Suprapubic skin (tissue), 4 donors: Measurements from ENCODE around the gene SLC22A1. TPM values are rescaled to one million over a fixed set of nuclear protein-coding genes. Genes with fewer than 3 reads are reported as not detected.

ENCODE experiments used
- DNase-seq, 2 donors: peaks; one replicate each; pipeline ENCODE4 v3.0.0-alpha.2; 2019; ENCODE audit warnings: low spot score in 2 of 2
- H3K27ac ChIP-seq: fragments of 200-600 bp; sonication (generic); one replicate; pipeline ENCODE4 v1.5.1; 2019
- H3K27me3 ChIP-seq: fragments of 200-600 bp; sonication (generic); one replicate; pipeline ENCODE4 v1.5.1; 2019
- H3K36me3 ChIP-seq: fragments of 200-600 bp; sonication (generic); one replicate; pipeline ENCODE4 v1.5.1; 2019
- H3K4me1 ChIP-seq: fragments of 200-600 bp; sonication (generic); one replicate; pipeline ENCODE4 v1.5.1; 2019
- H3K4me3 ChIP-seq: fragments of 200-600 bp; sonication (generic); one replicate; pipeline ENCODE4 v1.5.1; 2019; ENCODE audit warnings: mild to moderate bottlenecking
- H3K9me3 ChIP-seq: fragments of 200-600 bp; sonication (generic); one replicate; pipeline ENCODE4 v1.5.1; 2019
- EP300 ChIP-seq: sonication (generic); formaldehyde crosslinking; IDR thresholded peaks from one replicate; pipeline ENCODE4 v1.6.1; 2017; ENCODE audit warnings: antibody characterized with exemption
- POLR2A ChIP-seq, 2 donors: fragments of 450-650 bp; IDR thresholded peaks; one replicate each; pipeline ENCODE4 v1.6.1; 2017; ENCODE audit warnings: antibody characterized with exemption in 2 of 2, mild to moderate bottlenecking in 2 of 2, moderate library complexity in 2 of 2
- POLR2AphosphoS5 ChIP-seq, 3 donors: sonication (generic); formaldehyde crosslinking; IDR thresholded peaks; one replicate each; pipeline ENCODE4 v1.6.1; 2017; ENCODE audit warnings: antibody characterized with exemption in 3 of 3
- WGBS: methylation state at CpG from one replicate; pipeline ENCODE4 v1.1.5; 2018; 5-methylcytosine and 5-hydroxymethylcytosine counted together
- total RNA-seq, 4 donors: library from RNA; depleted of rRNA; stranded (reverse); fragments of >200 nt; gene quantifications; one replicate each; pipeline ENCODE4 v1.1.0, GENCODE V29; 2016
- TF ChIP-seq, protein P1 (sequence below), 2 donors: fragments of 200-600 bp in 1 of 2; fragments of 450-650 bp in 1 of 2; sonication (generic) in 1 of 2; IDR thresholded peaks; one replicate each; pipeline ENCODE4 v1.5.1; 2016 to 2019; ENCODE audit warnings: antibody characterized with exemption in 2 of 2, mild to moderate bottlenecking in 1 of 2, moderate library complexity in 1 of 2

The SLC22A1 gene
- total RNA-seq, 4 donors from 2014 or later: 0.26 to 3.9 (median 3.3) TPM; not detected in 1

DNA sequence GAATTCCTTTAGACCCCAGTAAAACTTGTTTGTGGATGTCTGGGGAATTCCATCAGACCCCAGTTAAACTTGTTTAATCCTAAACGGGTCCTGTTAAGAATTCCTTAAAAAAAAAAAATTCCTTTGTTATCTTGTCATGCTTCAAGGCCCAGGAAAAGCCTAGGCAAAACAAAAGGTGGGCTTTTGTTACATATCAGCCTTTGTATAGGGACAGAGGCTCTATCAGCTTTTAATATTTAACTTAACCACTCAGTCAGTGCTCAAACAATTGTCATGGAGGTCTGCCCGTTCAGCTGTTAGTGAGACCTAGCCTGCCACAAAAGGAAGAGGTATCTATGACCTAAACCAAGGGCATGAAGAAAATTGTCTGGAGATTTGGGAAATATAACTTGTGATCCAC lies 53.1 kb downstream of the SLC22A1 start:
- Histone ChIP-seq H3K4me1 (no peaks in the 10 kb centered on the region), H3K9me3 (no peaks in the 10 kb centered on the region), H3K4me3 (no peak overlapping the region), H3K27me3 (no peaks in the 10 kb centered on the region), H3K36me3 (no peaks in the 10 kb centered on the region), H3K27ac (no peak overlapping the region)
- no peak for DNase-seq
- WGBS: 49% methylated on average over 2 of the region's 2 CpGs
- TF ChIP-seq POLR2AphosphoS5 (IDR thresholded peaks at IDR 0.05): no peak
- no peak for TF ChIP-seq POLR2A (IDR thresholded peaks at IDR 0.05)
- no peak for TF ChIP-seq EP300
- TF ChIP-seq, protein P1, sequence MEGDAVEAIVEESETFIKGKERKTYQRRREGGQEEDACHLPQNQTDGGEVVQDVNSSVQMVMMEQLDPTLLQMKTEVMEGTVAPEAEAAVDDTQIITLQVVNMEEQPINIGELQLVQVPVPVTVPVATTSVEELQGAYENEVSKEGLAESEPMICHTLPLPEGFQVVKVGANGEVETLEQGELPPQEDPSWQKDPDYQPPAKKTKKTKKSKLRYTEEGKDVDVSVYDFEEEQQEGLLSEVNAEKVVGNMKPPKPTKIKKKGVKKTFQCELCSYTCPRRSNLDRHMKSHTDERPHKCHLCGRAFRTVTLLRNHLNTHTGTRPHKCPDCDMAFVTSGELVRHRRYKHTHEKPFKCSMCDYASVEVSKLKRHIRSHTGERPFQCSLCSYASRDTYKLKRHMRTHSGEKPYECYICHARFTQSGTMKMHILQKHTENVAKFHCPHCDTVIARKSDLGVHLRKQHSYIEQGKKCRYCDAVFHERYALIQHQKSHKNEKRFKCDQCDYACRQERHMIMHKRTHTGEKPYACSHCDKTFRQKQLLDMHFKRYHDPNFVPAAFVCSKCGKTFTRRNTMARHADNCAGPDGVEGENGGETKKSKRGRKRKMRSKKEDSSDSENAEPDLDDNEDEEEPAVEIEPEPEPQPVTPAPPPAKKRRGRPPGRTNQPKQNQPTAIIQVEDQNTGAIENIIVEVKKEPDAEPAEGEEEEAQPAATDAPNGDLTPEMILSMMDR (IDR thresholded peaks at IDR 0.05): no peak

DNA sequence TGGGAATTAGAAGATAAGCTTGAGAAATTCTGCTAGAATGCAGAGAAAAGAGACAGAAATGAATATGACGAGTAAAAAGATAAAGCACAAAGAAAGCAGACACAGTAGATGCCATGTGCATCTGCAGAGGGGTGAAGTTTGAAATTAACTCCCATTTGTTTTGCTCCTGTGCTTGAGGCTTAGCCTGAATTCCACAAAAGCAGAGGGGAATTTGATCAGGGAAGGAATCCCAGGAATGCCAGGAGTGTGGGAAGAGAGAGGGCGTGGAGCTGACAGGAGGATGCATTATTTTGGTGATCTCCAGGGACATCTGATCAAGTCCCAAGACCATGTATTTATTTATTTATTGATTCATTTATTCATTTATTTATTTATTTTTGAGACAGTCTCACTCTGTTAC lies 55.6 kb downstream of the SLC22A1 start:
- H3K27ac ChIP-seq: no peak overlapping the region

DNA sequence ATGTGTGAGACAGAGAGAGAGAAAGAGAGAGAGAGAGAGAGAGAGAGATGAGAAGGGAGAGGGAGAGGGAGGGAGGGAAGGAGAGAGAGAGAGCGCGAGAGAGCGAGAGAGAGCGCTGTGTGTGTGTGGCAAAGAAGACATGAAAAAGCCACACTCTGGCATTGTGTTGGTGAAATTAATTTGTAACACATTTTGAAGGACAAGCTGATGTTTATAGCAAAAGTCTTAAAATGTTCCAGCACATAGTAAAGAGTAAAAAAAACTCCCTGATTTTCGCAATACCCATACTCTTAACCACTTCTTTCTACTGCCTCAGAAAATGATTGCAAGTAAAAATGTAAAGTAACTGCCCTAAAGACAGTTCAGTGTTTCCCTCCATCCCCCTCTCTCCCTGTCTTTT lies 56.7 kb downstream of the SLC22A1 start:
- H3K9me3 ChIP-seq: no peaks in the 10 kb centered on the region
- WGBS: 76% methylated on average over 5 of the region's 5 CpGs
- H3K27ac ChIP-seq: no peak overlapping the region
- no peaks in the 10 kb centered on the region for H3K27me3 ChIP-seq
- H3K36me3 ChIP-seq: no peaks in the 10 kb centered on the region
- no peak overlapping the region for H3K4me3 ChIP-seq
- DNase-seq: no peak
- no peaks in the 10 kb centered on the region for H3K4me1 ChIP-seq
- no peak for TF ChIP-seq POLR2AphosphoS5 (IDR thresholded peaks at IDR 0.05)
- TF ChIP-seq EP300: no peak
- TF ChIP-seq, protein P1 (IDR thresholded peaks at IDR 0.05): no peak
- TF ChIP-seq POLR2A (IDR thresholded peaks at IDR 0.05): no peak

More for the DNA sequence above, 55.6 kb downstream of the SLC22A1 start:
- H3K4me3 ChIP-seq: no peak overlapping the region
- WGBS: 58% methylated on average over 2 of the region's 2 CpGs
- H3K4me1 ChIP-seq: no peaks in the 10 kb centered on the region
- TF ChIP-seq, protein P1 (IDR thresholded peaks at IDR 0.05): no peak
- TF ChIP-seq EP300 (no peak), POLR2A (IDR thresholded peaks at IDR 0.05) (no peak), POLR2AphosphoS5 (IDR thresholded peaks at IDR 0.05) (no peak)
- no peaks in the 10 kb centered on the region for H3K36me3 ChIP-seq
- H3K9me3 ChIP-seq: no peaks in the 10 kb centered on the region
- DNase-seq: no peak
- H3K27me3 ChIP-seq: no peaks in the 10 kb centered on the region

DNA sequence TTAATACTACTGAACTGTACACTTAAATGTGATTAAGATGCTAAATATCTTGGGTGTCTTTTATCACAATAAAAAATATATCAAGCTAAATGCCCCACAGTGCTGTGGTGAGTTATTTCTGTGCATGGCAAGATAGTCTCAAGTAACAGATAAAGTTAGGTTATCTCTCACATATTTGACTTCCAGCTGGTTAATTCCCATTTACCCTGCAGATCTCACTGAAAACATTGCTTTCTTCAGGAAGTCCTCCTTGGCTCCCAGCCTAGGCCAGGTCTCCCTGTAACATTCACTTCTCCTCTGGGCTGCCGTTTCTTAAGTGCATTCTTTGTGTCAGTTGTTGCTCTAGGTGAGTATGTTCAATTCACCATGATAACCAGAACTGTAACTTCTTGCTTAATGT lies 59.1 kb downstream of the SLC22A1 start:
- Histone ChIP-seq H3K36me3 (no peaks in the 10 kb centered on the region), H3K27ac (no peak overlapping the region), H3K4me3 (no peak overlapping the region), H3K27me3 (no peaks in the 10 kb centered on the region), H3K9me3 (no peaks in the 10 kb centered on the region), H3K4me1 (no peaks in the 10 kb centered on the region)
- TF ChIP-seq POLR2A (IDR thresholded peaks at IDR 0.05) (no peak), EP300 (no peak), POLR2AphosphoS5 (IDR thresholded peaks at IDR 0.05) (no peak)
- TF ChIP-seq, protein P1 (IDR thresholded peaks at IDR 0.05): no peak
- 35% methylated on average over 1 of the region's 1 CpG for whole genome bisulfite sequencing
- no peak for DNase-seq

DNA sequence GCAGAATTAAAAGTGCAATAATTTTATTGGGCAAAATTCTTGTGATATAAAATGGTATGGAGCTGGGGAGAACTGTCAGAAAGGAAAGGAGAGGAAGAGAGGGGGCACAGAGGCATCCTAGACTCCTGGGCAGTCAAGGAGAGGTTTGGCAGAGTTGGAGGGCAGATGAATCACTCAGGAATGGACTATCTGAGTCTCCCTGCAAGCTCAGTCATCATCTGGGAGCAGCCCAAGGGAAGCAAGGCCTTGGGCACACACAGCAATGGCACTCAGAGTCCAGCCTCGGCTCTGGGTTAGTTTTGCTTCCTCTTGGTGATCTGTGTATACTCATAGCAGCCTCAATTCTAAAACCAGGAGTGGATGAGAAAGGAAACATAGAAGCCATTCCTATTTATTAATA lies 67.2 kb downstream of the SLC22A1 start:
- WGBS: 91% methylated on average over 1 of the region's 1 CpG
- H3K4me3 ChIP-seq: no peak overlapping the region
- no peaks in the 10 kb centered on the region for H3K36me3 ChIP-seq
- H3K27ac ChIP-seq: no peak overlapping the region
- TF ChIP-seq, protein P1 (IDR thresholded peaks at IDR 0.05): no peak
- no peak for TF ChIP-seq POLR2A (IDR thresholded peaks at IDR 0.05)
- no peak for TF ChIP-seq EP300
- no peak for TF ChIP-seq POLR2AphosphoS5 (IDR thresholded peaks at IDR 0.05)
- no peaks in the 10 kb centered on the region for H3K27me3 ChIP-seq
- peaks cover 15% of the 10 kb centered on the region for H3K9me3 ChIP-seq
- H3K4me1 ChIP-seq: no peaks in the 10 kb centered on the region
- DNase-seq: no peak
